Activated T-cell treated with anti-CD3 and anti-CD28 coated beads, Interleukin-2, amount 50 U/mL, for 48 hours (primary cell): ENCODE data around the gene AKNA.

Experiments used
- DNase-seq, 2 experiments: peaks; one replicate each; pipeline ENCODE4 v3.0.0-alpha.2; 2020

The AKNA gene

GRCh38 chr9:114355821-114356220, 32.0 kb downstream of the AKNA start:
- no peak for DNase-seq

- no peak for DNase-seq
Measured at GRCh38 chr9:114351932-114352331, 35.9 kb downstream of the AKNA start.

- no peak for DNase-seq
Measured at GRCh38 chr9:114350636-114351401, 37.0 kb downstream of the AKNA start.

GRCh38 chr9:114349713-114350480, 37.9 kb downstream of the AKNA start:
- DNase-seq: no peak

- peak; percentile 91 to 93 for DNase-seq
Measured at GRCh38 chr9:114348906-114349482, 38.8 kb downstream of the AKNA start.

- DNase-seq: no peak
Measured at GRCh38 chr9:114348261-114348905, 39.4 kb downstream of the AKNA start.

- no peak for DNase-seq
Measured at GRCh38 chr9:114347675-114348074, 40.1 kb downstream of the AKNA start.

- DNase-seq: no peak
Measured at GRCh38 chr9:114346146-114346545, 41.6 kb downstream of the AKNA start.

GRCh38 chr9:114345493-114346065, 42.2 kb downstream of the AKNA start:
- no peak for DNase-seq

GRCh38 chr9:114344692-114345091, 43.1 kb downstream of the AKNA start:
- no peak for DNase-seq

GRCh38 chr9:114344188-114344566, 43.6 kb downstream of the AKNA start:
- no peak for DNase-seq

- no peak for DNase-seq
Measured at GRCh38 chr9:114343471-114344187, 44.2 kb downstream of the AKNA start.

- DNase-seq: no peak
Measured at GRCh38 chr9:114342755-114343440, 44.9 kb downstream of the AKNA start.

GRCh38 chr9:114341991-114342390, 45.8 kb downstream of the AKNA start:
- DNase-seq: no peak

GRCh38 chr9:114341152-114341830, 46.5 kb downstream of the AKNA start:
- DNase-seq: no peak

- DNase-seq: peak; percentile 68 to 76
Measured at GRCh38 chr9:114339130-114339908, 48.5 kb downstream of the AKNA start.

GRCh38 chr9:114338187-114338586, 49.6 kb downstream of the AKNA start:
- DNase-seq: no peak

GRCh38 chr9:114336699-114337395, 50.9 kb downstream of the AKNA start:
- no peak for DNase-seq

GRCh38 chr9:114336157-114336556, 51.6 kb downstream of the AKNA start:
- no peak for DNase-seq

- DNase-seq: no peak
Measured at GRCh38 chr9:114335745-114336144, 52.0 kb downstream of the AKNA start.
